ENCODE results near the gene POC1B. TPM values are rescaled to one million over a fixed set of nuclear protein-coding genes. Genes with fewer than 3 reads are reported as not detected.

POC1B gene
- total RNA-seq, 2 donors from 2014 or later = 10.9 to 32.6 TPM

- 71 to 90% methylated on average over 5 of the region's 5 CpGs for WGBS, 2 donors
- peak in 1 of 4 donors; percentile 37 for DNase-seq
- intact Hi-C loops (cut with DNase I) = no loop called here
- Histone ChIP-seq H3K36me3 (replicated peaks in 1 of 2; ENCODE audit: insufficient read depth in 1 of 2, low read depth in 2 of 2) (no peaks in the 10 kb centered on the region), H3K27ac (no peak overlapping the region), H3K4me1 (no peaks in the 10 kb centered on the region), H3K4me3 (no peak overlapping the region), H3K27me3 (no peaks in the 10 kb centered on the region), H3K9me3 (no peaks in the 10 kb centered on the region)
- TF ChIP-seq POLR2A (IDR thresholded peaks at IDR 0.05) (no peak), CTCF (IDR thresholded peaks at IDR 0.05) (no peak)
- no peak for ATAC-seq
These were observed 107.5 kb downstream of the POC1B start for GRCh38 chr12:89418228-89418910.

GRCh38 chr12:89417246-89417977, 108.4 kb downstream of the POC1B start:
- TF ChIP-seq CTCF (IDR thresholded peaks at IDR 0.05) (no peak), POLR2A (IDR thresholded peaks at IDR 0.05) (no peak)
- intact Hi-C loops (cut with DNase I) = no loop called here
- Histone ChIP-seq H3K4me3 (no peak overlapping the region), H3K27me3 (no peaks in the 10 kb centered on the region), H3K4me1 (no peaks in the 10 kb centered on the region), H3K27ac (peak overlapping the region in 1 of 4 donors; percentile 32), H3K9me3 (no peaks in the 10 kb centered on the region), H3K36me3 (replicated peaks in 1 of 2; ENCODE audit: insufficient read depth in 1 of 2, low read depth in 2 of 2) (no peaks in the 10 kb centered on the region)
- DNase-seq (no peak), ATAC-seq (no peak)
- 65 to 70% methylated on average over 3 of the region's 3 CpGs for WGBS, 2 donors

GRCh38 chr12:89416049-89416792, 109.6 kb downstream of the POC1B start:
- ATAC-seq = no peak
- H3K9me3 ChIP-seq = no peaks in the 10 kb centered on the region
- no peak overlapping the region for H3K4me3 ChIP-seq
- no peak for DNase-seq
- intact Hi-C loops (cut with DNase I) = no loop called here
- H3K4me1 ChIP-seq = no peaks in the 10 kb centered on the region
- H3K36me3 ChIP-seq (replicated peaks in 1 of 2; ENCODE audit: insufficient read depth in 1 of 2, low read depth in 2 of 2) = no peaks in the 10 kb centered on the region
- no peak overlapping the region for H3K27ac ChIP-seq
- TF ChIP-seq POLR2A (IDR thresholded peaks at IDR 0.05) (no peak), CTCF (IDR thresholded peaks at IDR 0.05) (no peak)
- 87 to 89% methylated on average over 6 of the region's 6 CpGs for WGBS, 2 donors
- no peaks in the 10 kb centered on the region for H3K27me3 ChIP-seq

- intact Hi-C loops (cut with DNase I) = no loop called here
- no peaks in the 10 kb centered on the region for H3K36me3 ChIP-seq (replicated peaks in 1 of 2; ENCODE audit: insufficient read depth in 1 of 2, low read depth in 2 of 2)
- H3K9me3 ChIP-seq = no peaks in the 10 kb centered on the region
- no peak overlapping the region for H3K4me3 ChIP-seq
- DNase-seq (no peak), ATAC-seq (no peak)
- TF ChIP-seq CTCF (IDR thresholded peaks at IDR 0.05) (no peak), POLR2A (IDR thresholded peaks at IDR 0.05) (no peak)
- WGBS, 2 donors = 91 to 98% methylated on average over 2 of the region's 2 CpGs
- H3K4me1 ChIP-seq = no peaks in the 10 kb centered on the region
- no peak overlapping the region for H3K27ac ChIP-seq
- no peaks in the 10 kb centered on the region for H3K27me3 ChIP-seq
These were observed 111.0 kb downstream of the POC1B start for GRCh38 chr12:89414851-89415250.

Measured in body of pancreas (tissue), 4 donors.